Activated naive CD4-positive, alpha-beta T cell treated with anti-CD3 and anti-CD28 coated beads, Interleukin-2, amount 50 U/mL, for 16 hours (primary cell): Measurements from ENCODE around the gene CACNB4.
"Not testable (repeated sequence)": the region's sequence is repeated elsewhere in the genome, so short reads cannot be mapped to it uniquely, and the experiment has no call there.

ENCODE experiments used
- DNase-seq: peaks from one replicate; pipeline ENCODE4 v3.0.0-alpha.2; 2020

CACNB4 gene

GRCh38 chr2:152098496-152099366 lies at the start of gene CACNB4:
Gene CACNB4 (minus strand): TSS chr2:152099044.
- no peak for DNase-seq

GRCh38 chr2:152134488-152135280 lies 35.8 kb upstream of the CACNB4 start:
- no peak for DNase-seq

GRCh38 chr2:152132306-152132705 lies 33.5 kb upstream of the CACNB4 start:
- no peak for DNase-seq

- no peak for DNase-seq
These were observed 28.8 kb upstream of the CACNB4 start for GRCh38 chr2:152127628-152128027.

GRCh38 chr2:152126664-152127063 lies 27.8 kb upstream of the CACNB4 start:
- DNase-seq, result no peak

GRCh38 chr2:152122161-152122560 lies 23.3 kb upstream of the CACNB4 start:
- DNase-seq, result no peak

GRCh38 chr2:152120430-152120829 lies 21.6 kb upstream of the CACNB4 start:
- no peak for DNase-seq

- DNase-seq, result no peak
These were observed 17.1 kb upstream of the CACNB4 start for GRCh38 chr2:152115952-152116351.

- DNase-seq, result no peak
These were observed 15.5 kb upstream of the CACNB4 start for GRCh38 chr2:152114366-152114765.

GRCh38 chr2:152107140-152107539 lies 8.3 kb upstream of the CACNB4 start:
- not testable (repeated sequence) for DNase-seq

GRCh38 chr2:152106464-152106863 lies 7.6 kb upstream of the CACNB4 start:
- no peak for DNase-seq

- DNase-seq, result no peak
These were observed 4.4 kb upstream of the CACNB4 start for GRCh38 chr2:152103271-152103670.

GRCh38 chr2:152100961-152101360 lies 2.1 kb upstream of the CACNB4 start:
- no peak for DNase-seq

GRCh38 chr2:152099367-152100050 lies 665 bp upstream of the CACNB4 start:
- no peak for DNase-seq

GRCh38 chr2:152097801-152098495 lies 896 bp downstream of the CACNB4 start:
- no peak for DNase-seq

GRCh38 chr2:152097290-152097800 lies 1.5 kb downstream of the CACNB4 start:
- no peak for DNase-seq

GRCh38 chr2:152095146-152095545 lies 3.7 kb downstream of the CACNB4 start:
- DNase-seq, result no peak

GRCh38 chr2:152094014-152094413 lies 4.8 kb downstream of the CACNB4 start:
- DNase-seq, result no peak

- no peak for DNase-seq
These were observed 5.4 kb downstream of the CACNB4 start for GRCh38 chr2:152093464-152093863.

- DNase-seq, result no peak
These were observed 6.7 kb downstream of the CACNB4 start for GRCh38 chr2:152092095-152092494.

- DNase-seq, result not testable (repeated sequence)
These were observed 8.1 kb downstream of the CACNB4 start for GRCh38 chr2:152090726-152091125.

- DNase-seq, result no peak
These were observed 9.6 kb downstream of the CACNB4 start for GRCh38 chr2:152089238-152089637.

- no peak for DNase-seq
These were observed 10.8 kb downstream of the CACNB4 start for GRCh38 chr2:152088006-152088405.
